Tibial nerve (tissue), 4 donors: ENCODE measurements around the gene MAGEB4. TPM values are rescaled to one million over a fixed set of nuclear protein-coding genes. Genes with fewer than 3 reads are reported as not detected.

Experiments used
- DNase-seq, 2 donors: peaks; one replicate each; pipeline ENCODE4 v3.0.0-alpha.2; 2019; ENCODE audit warnings: low spot score in 2 of 2
- H3K27ac ChIP-seq, 4 donors: fragments of 200-600 bp; sonication (generic) in 3 of 4; one replicate each; pipeline ENCODE4 v1.5.1; 2017 to 2019; ENCODE audit warnings: mild to moderate bottlenecking in 1 of 4
- H3K27me3 ChIP-seq, 2 donors: fragments of 200-600 bp; sonication (generic) in 1 of 2; one replicate each; pipeline versions ENCODE4 v1.5.1 to v1.6.0; 2017 to 2019
- H3K36me3 ChIP-seq, 3 donors: fragments of 200-600 bp; sonication (generic); one replicate each; pipeline ENCODE4 v1.5.1; 2018 to 2019
- H3K4me1 ChIP-seq, 4 donors: fragments of 200-600 bp; sonication (generic) in 3 of 4; one replicate each; pipeline ENCODE4 v1.5.1; 2017 to 2019
- H3K4me3 ChIP-seq, 4 donors: fragments of 200-600 bp; sonication (generic) in 3 of 4; one replicate each; pipeline ENCODE4 v1.5.1; 2017 to 2019; ENCODE audit warnings: mild to moderate bottlenecking in 1 of 4, moderate library complexity in 1 of 4
- H3K9me3 ChIP-seq, 4 donors: fragments of 200-600 bp; sonication (generic) in 3 of 4; one replicate each; pipeline ENCODE4 v1.5.1; 2017 to 2019
- EP300 ChIP-seq, 2 donors: sonication (generic); formaldehyde crosslinking; IDR thresholded peaks; one replicate each; pipeline ENCODE4 v1.6.1; 2017; ENCODE audit warnings: antibody characterized with exemption in 2 of 2, mild to moderate bottlenecking in 1 of 2
- POLR2A ChIP-seq, 2 donors: fragments of 450-650 bp; IDR thresholded peaks; one replicate each; pipeline ENCODE4 v1.6.1; 2017; ENCODE audit warnings: antibody characterized with exemption in 2 of 2, mild to moderate bottlenecking in 2 of 2, moderate library complexity in 2 of 2
- WGBS, 2 donors: methylation state at CpG; one replicate each; pipeline ENCODE4 v1.1.5; 2018; 5-methylcytosine and 5-hydroxymethylcytosine counted together
- total RNA-seq, 4 donors: library from RNA; depleted of rRNA; stranded (reverse); fragments of >200 nt; gene quantifications; one replicate each; pipeline ENCODE4 v1.1.0, GENCODE V29; 2016
- TF ChIP-seq, protein P1 (sequence below), 5 experiments: fragments of 200-600 bp in 3 of 5; fragments of 450-650 bp in 2 of 5; sonication (generic) in 3 of 5; IDR thresholded peaks; one replicate each; pipeline ENCODE4 v1.5.1; 2016 to 2019; ENCODE audit warnings: antibody characterized with exemption in 5 of 5, mild to moderate bottlenecking in 3 of 5, moderate library complexity in 2 of 5

Gene MAGEB4
- total RNA-seq, 4 donors from 2014 or later: not detected

DNA sequence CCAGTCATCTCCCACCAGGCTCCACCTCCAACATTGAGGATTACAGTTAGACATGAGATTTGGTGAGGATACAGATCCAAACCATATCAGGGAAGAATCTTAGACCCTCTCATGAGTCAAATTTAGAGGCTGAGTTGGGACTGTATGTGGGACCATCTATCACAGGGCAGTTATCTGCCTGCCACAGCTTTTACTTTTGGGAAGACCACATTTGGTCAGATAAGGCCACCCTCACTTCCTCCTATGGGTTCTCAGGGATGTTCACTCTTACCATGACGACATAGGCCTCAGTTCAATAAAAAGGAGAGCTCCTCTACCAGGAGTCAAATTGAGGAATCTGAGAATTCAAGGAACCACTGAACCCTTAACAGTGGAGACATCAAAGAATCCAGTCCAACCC lies 24.3 kb upstream of the MAGEB4 start:
- DNase-seq: no peak
- Histone ChIP-seq H3K27ac (no peak overlapping the region), H3K4me3 (no peak overlapping the region), H3K9me3 (no peaks in the 10 kb centered on the region), H3K4me1 (no peaks in the 10 kb centered on the region), H3K27me3 (peaks cover 0 to 9% of the 10 kb centered on the region in 2 donors), H3K36me3 (no peaks in the 10 kb centered on the region)
- TF ChIP-seq, protein P1, sequence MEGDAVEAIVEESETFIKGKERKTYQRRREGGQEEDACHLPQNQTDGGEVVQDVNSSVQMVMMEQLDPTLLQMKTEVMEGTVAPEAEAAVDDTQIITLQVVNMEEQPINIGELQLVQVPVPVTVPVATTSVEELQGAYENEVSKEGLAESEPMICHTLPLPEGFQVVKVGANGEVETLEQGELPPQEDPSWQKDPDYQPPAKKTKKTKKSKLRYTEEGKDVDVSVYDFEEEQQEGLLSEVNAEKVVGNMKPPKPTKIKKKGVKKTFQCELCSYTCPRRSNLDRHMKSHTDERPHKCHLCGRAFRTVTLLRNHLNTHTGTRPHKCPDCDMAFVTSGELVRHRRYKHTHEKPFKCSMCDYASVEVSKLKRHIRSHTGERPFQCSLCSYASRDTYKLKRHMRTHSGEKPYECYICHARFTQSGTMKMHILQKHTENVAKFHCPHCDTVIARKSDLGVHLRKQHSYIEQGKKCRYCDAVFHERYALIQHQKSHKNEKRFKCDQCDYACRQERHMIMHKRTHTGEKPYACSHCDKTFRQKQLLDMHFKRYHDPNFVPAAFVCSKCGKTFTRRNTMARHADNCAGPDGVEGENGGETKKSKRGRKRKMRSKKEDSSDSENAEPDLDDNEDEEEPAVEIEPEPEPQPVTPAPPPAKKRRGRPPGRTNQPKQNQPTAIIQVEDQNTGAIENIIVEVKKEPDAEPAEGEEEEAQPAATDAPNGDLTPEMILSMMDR (IDR thresholded peaks at IDR 0.05): no peak
- TF ChIP-seq POLR2A (IDR thresholded peaks at IDR 0.05) (no peak), EP300 (IDR thresholded peaks at IDR 0.05) (no peak)
- WGBS, 2 donors: 58 to 100% methylated on average over 1 of the region's 1 CpG

- TF ChIP-seq EP300 (IDR thresholded peaks at IDR 0.05) (no peak), POLR2A (IDR thresholded peaks at IDR 0.05) (no peak)
- TF ChIP-seq, protein P1 (IDR thresholded peaks at IDR 0.05): no peak
- DNase-seq: no peak
- no peaks in the 10 kb centered on the region for H3K27me3 ChIP-seq
These were observed 22.4 kb upstream of the MAGEB4 start for GRCh38 chrX:30219372-30219771.

DNA sequence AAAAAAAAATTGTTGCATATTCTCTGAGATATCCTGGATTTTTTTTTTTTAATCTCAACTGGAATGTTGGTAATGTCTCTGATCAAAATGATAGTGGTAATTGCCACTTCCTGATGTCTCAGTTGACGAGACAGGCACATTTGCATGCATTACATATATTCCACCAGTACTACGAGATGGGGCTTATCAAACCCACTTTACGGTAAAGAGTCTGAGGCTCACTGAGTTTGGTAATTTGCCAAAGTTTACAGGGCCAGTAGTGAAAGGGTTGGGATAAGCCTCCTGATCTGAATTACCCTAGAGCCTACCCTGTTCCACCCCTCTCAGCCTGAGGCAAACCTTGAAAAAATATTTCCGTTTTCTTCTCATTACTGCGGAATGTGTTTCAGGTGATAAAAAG lies 21.1 kb upstream of the MAGEB4 start:
- DNase-seq: no peak
- Histone ChIP-seq H3K4me1 (no peaks in the 10 kb centered on the region), H3K4me3 (no peak overlapping the region), H3K36me3 (no peaks in the 10 kb centered on the region), H3K27ac (no peak overlapping the region), H3K27me3 (no peaks in the 10 kb centered on the region), H3K9me3 (no peaks in the 10 kb centered on the region)
- WGBS, 2 donors: 83 to 88% methylated on average over 5 of the region's 5 CpGs
- TF ChIP-seq, protein P1 (IDR thresholded peaks at IDR 0.05): no peak
- TF ChIP-seq EP300 (IDR thresholded peaks at IDR 0.05): no peak
- no peak for TF ChIP-seq POLR2A (IDR thresholded peaks at IDR 0.05)

More at GRCh38 chrX:30219372-30219771, 22.4 kb upstream of the MAGEB4 start:
- no peaks in the 10 kb centered on the region for H3K4me1 ChIP-seq
- H3K4me3 ChIP-seq: no peak overlapping the region
- WGBS, 2 donors: 79 to 86% methylated on average over 4 of the region's 4 CpGs
- H3K27ac ChIP-seq: no peak overlapping the region
- H3K9me3 ChIP-seq: no peaks in the 10 kb centered on the region
- no peaks in the 10 kb centered on the region for H3K36me3 ChIP-seq

- Histone ChIP-seq H3K27me3 (no peaks in the 10 kb centered on the region), H3K36me3 (no peaks in the 10 kb centered on the region), H3K4me1 (no peaks in the 10 kb centered on the region), H3K9me3 (no peaks in the 10 kb centered on the region), H3K27ac (no peak overlapping the region), H3K4me3 (no peak overlapping the region)
- DNase-seq: no peak
- 14 to 36% methylated on average over 2 of the region's 2 CpGs for WGBS, 2 donors
- TF ChIP-seq, protein P1 (IDR thresholded peaks at IDR 0.05): no peak
- TF ChIP-seq POLR2A (IDR thresholded peaks at IDR 0.05) (no peak), EP300 (IDR thresholded peaks at IDR 0.05) (no peak)
These were observed 17.3 kb upstream of the MAGEB4 start for GRCh38 chrX:30224536-30224935.

DNA sequence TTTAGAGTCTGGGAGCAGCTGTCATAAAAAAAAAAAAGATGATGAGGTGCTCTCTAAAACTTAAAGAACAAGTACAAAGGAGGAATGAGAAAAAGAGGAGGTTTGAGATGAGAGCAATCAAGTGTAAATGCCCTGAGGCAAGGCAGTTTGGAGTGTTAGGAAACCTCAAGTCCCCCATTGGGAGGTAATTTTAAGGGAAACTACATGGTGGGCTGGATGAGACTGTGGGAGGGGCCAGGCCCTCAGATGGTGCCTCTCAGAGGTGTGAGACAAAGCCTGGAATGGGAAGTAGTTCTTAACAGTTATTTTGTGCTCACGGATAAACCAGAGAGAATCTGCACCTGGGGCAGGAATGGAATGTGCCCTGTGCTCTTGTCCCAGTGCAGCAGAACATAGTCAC lies 13.3 kb upstream of the MAGEB4 start:
- DNase-seq: no peak
- Histone ChIP-seq H3K4me1 (no peaks in the 10 kb centered on the region), H3K27me3 (no peaks in the 10 kb centered on the region), H3K27ac (no peak overlapping the region), H3K4me3 (no peak overlapping the region), H3K36me3 (no peaks in the 10 kb centered on the region), H3K9me3 (no peaks in the 10 kb centered on the region)
- TF ChIP-seq POLR2A (IDR thresholded peaks at IDR 0.05) (no peak), EP300 (IDR thresholded peaks at IDR 0.05) (no peak)
- TF ChIP-seq, protein P1 (IDR thresholded peaks at IDR 0.05): no peak
- WGBS, 2 donors: 33 to 60% methylated on average over 1 of the region's 1 CpG
